Panc1 (cell line): ENCODE results near the gene CAPN9. TPM values are rescaled to one million over a fixed set of nuclear protein-coding genes. Genes with fewer than 3 reads are reported as not detected.

Source experiments
- ATAC-seq: fragments of 200-7000 bp; cut with Tn5 transposase; 2 replicates; pipeline ENCODE4 v1.9.1; 2020; ENCODE audit warnings: mild to moderate bottlenecking, moderate library complexity
- BruUV-seq: library from RNA; stranded (reverse); fragments of 400-500 nt; replicated peaks from 2 replicates; lab custom pipeline; 2021; lab: Mats Ljungman, UMichigan
- CTCF ChIA-PET: fragments of 300-600 bp; sonication (Branson Sonifier 250); formaldehyde crosslinking; loops from one replicate; lab custom pipeline; 2022; ENCODE audit warnings: antibody characterized with exemption; lab: Charles Lee
- POLR2A ChIA-PET: fragments of 300-600 bp; sonication (Branson Sonifier 250); formaldehyde crosslinking; loops from one replicate; lab custom pipeline; 2022; ENCODE audit warnings: antibody characterized with exemption; lab: Charles Lee
- DNase-seq: peaks from one replicate; pipeline ENCODE4 v3.0.0-alpha.2; 2010; ENCODE audit warnings: low read depth, low spot score
- H3K27ac ChIP-seq: 2 replicates; pipeline ENCODE4 v1.5.1; 2011; ENCODE audit warnings: mild to moderate bottlenecking, low read length, inconsistent platforms
- H3K27me3 ChIP-seq: fragments of 200-500 bp; sonication (Bioruptor generic); 2 replicates; pipeline ENCODE4 v1.6.0; 2014; ENCODE audit warnings: low read length, inconsistent platforms; ENCODE audit not compliant: control insufficient read depth, insufficient read depth
- H3K36me3 ChIP-seq: fragments of 200-500 bp; sonication (Bioruptor generic); 2 replicates; pipeline ENCODE4 v1.5.1; 2014; ENCODE audit warnings: inconsistent platforms, mild to moderate bottlenecking, low read length, moderate library complexity; ENCODE audit not compliant: control insufficient read depth, insufficient read depth
- H3K4me1 ChIP-seq: 2 replicates; pipeline ENCODE4 v1.5.1; 2011; ENCODE audit warnings: inconsistent platforms, mild to moderate bottlenecking, low read length, moderate library complexity; ENCODE audit not compliant: control insufficient read depth, insufficient read depth
- H3K4me3 ChIP-seq, 2 experiments: 2 replicates each; pipeline ENCODE4 v1.5.1; 2011 to 2012; ENCODE audit warnings: low read depth in 2 of 2, low read length in 2 of 2, mild to moderate bottlenecking in 2 of 2, inconsistent platforms in 1 of 2, moderate library complexity in 1 of 2
- H3K9me3 ChIP-seq: fragments of 200-500 bp; sonication (Bioruptor generic); 2 replicates; pipeline ENCODE4 v1.5.1; 2014; ENCODE audit warnings: low read depth, mild to moderate bottlenecking, inconsistent platforms, low read length, moderate library complexity; ENCODE audit not compliant: control insufficient read depth, insufficient read depth
- POLR2AphosphoS5 ChIP-seq: IDR thresholded peaks from 2 replicates; pipeline ENCODE4 v1.6.1; 2012; ENCODE audit warnings: mild to moderate bottlenecking, low read depth, low read length, moderate library complexity
- SIN3A ChIP-seq: IDR thresholded peaks from 2 replicates; pipeline ENCODE4 v1.6.1; 2012; ENCODE audit warnings: low read depth, mild to moderate bottlenecking, low read length, moderate library complexity, borderline replicate concordance; ENCODE audit not compliant: insufficient read depth
- TCF7L2 ChIP-seq: IDR thresholded peaks from 2 replicates; pipeline ENCODE4 v1.6.1; 2011; ENCODE audit warnings: mild to moderate bottlenecking, low read depth, low read length, inconsistent platforms
- in situ Hi-C: cut with HindIII; loops from 2 replicates; pipeline ENCODE4 v1.10.0; 2016; ENCODE audit warnings: low sequenced_read_pairs, low pct_unique_long_range_greater_than_20kb
- intact Hi-C: fragments of 100-400 bp; cut with micrococcal nuclease; formaldehyde crosslinking; loops from one replicate; pipeline ENCODE4 v1.10.0; 2022; ENCODE audit not compliant: unreplicated experiment
- total RNA-seq: library from RNA; stranded (reverse); gene quantifications from one replicate; pipeline ENCODE4 v1.2.1, GENCODE V29; 2021; ENCODE audit not compliant: unreplicated experiment
- TF ChIP-seq, protein P1 (sequence below): fragments of 450-650 bp; IDR thresholded peaks from 2 replicates; pipeline ENCODE4 v1.5.1; 2017; ENCODE audit warnings: mild to moderate bottlenecking
- TF ChIP-seq, protein P2 (sequence below), 2 experiments: IDR thresholded peaks; 2 replicates each; pipeline ENCODE4 v1.6.1; 2011 to 2012; ENCODE audit warnings: low read depth in 2 of 2, control low read depth in 1 of 2, low read length in 1 of 2, mild to moderate bottlenecking in 1 of 2, moderate library complexity in 1 of 2; ENCODE audit not compliant: insufficient read depth in 1 of 2

Gene CAPN9
- total RNA-seq, 1 experiment from 2014 or later, result not detected

DNA sequence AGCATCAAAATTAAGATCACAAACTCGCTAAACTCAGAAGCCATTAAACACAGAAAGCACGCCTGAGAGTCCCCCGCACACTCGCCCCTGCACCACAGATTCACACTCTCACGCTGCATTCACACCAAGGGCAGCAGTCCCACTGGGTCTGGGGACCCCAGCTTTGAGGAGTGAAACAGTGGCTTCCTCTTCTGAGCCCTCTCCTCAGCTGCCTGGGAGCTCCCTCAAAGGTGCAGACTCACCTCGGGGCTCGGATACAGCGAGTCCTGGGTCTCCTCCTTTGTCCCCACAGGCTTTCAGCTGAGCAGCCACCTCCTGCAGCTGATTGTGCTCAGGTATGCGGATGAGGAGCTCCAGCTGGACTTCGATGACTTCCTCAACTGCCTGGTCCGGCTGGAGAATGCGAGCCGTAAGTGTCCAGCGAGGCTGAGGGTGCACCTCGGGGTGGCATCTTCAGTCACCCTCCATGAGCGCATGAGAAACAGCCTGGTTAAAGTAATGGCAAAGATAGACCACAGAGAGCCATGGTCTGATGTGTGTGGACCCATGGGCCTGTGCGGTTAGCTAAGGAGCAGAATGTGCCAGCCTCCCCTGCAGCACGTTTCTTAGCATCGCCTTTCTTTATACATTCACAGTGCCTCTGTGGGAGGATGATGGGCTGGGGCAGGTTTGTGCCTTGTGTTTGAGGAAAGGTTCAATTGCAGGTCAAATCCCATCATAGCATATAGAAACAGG lies 47.9 kb downstream of the CAPN9 start:
- H3K27ac ChIP-seq, result no peak overlapping the region
- intact Hi-C loops (loop anchor here (5.0 kb wide), 2 partner anchors 122 to 163 kb away; no protein-coding TSS in a partner anchor), in situ Hi-C loops (no loop called here)
- no peak for DNase-seq
- no TSS peak for BruUV-seq
- POLR2A ChIA-PET, result no interaction called here
- H3K27me3 ChIP-seq, result no peaks in the 10 kb centered on the region
- no peak for ATAC-seq
- CTCF ChIA-PET, result no interaction called here
- TF ChIP-seq POLR2AphosphoS5 (no peak), TCF7L2 (no peak), SIN3A (no peak)
- TF ChIP-seq, protein P1, sequence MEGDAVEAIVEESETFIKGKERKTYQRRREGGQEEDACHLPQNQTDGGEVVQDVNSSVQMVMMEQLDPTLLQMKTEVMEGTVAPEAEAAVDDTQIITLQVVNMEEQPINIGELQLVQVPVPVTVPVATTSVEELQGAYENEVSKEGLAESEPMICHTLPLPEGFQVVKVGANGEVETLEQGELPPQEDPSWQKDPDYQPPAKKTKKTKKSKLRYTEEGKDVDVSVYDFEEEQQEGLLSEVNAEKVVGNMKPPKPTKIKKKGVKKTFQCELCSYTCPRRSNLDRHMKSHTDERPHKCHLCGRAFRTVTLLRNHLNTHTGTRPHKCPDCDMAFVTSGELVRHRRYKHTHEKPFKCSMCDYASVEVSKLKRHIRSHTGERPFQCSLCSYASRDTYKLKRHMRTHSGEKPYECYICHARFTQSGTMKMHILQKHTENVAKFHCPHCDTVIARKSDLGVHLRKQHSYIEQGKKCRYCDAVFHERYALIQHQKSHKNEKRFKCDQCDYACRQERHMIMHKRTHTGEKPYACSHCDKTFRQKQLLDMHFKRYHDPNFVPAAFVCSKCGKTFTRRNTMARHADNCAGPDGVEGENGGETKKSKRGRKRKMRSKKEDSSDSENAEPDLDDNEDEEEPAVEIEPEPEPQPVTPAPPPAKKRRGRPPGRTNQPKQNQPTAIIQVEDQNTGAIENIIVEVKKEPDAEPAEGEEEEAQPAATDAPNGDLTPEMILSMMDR, result no peak
- TF ChIP-seq, protein P2, sequence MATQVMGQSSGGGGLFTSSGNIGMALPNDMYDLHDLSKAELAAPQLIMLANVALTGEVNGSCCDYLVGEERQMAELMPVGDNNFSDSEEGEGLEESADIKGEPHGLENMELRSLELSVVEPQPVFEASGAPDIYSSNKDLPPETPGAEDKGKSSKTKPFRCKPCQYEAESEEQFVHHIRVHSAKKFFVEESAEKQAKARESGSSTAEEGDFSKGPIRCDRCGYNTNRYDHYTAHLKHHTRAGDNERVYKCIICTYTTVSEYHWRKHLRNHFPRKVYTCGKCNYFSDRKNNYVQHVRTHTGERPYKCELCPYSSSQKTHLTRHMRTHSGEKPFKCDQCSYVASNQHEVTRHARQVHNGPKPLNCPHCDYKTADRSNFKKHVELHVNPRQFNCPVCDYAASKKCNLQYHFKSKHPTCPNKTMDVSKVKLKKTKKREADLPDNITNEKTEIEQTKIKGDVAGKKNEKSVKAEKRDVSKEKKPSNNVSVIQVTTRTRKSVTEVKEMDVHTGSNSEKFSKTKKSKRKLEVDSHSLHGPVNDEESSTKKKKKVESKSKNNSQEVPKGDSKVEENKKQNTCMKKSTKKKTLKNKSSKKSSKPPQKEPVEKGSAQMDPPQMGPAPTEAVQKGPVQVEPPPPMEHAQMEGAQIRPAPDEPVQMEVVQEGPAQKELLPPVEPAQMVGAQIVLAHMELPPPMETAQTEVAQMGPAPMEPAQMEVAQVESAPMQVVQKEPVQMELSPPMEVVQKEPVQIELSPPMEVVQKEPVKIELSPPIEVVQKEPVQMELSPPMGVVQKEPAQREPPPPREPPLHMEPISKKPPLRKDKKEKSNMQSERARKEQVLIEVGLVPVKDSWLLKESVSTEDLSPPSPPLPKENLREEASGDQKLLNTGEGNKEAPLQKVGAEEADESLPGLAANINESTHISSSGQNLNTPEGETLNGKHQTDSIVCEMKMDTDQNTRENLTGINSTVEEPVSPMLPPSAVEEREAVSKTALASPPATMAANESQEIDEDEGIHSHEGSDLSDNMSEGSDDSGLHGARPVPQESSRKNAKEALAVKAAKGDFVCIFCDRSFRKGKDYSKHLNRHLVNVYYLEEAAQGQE (IDR thresholded peaks at IDR 0.05; ENCODE audit: insufficient read depth in 1 of 2, low read depth in 2 of 2, low read length in 1 of 2), result no peak
- H3K9me3 ChIP-seq, result no peaks in the 10 kb centered on the region
- no peak overlapping the region for H3K4me3 ChIP-seq
- H3K4me1 ChIP-seq, result no peaks in the 10 kb centered on the region
- H3K36me3 ChIP-seq, result no peaks in the 10 kb centered on the region

DNA sequence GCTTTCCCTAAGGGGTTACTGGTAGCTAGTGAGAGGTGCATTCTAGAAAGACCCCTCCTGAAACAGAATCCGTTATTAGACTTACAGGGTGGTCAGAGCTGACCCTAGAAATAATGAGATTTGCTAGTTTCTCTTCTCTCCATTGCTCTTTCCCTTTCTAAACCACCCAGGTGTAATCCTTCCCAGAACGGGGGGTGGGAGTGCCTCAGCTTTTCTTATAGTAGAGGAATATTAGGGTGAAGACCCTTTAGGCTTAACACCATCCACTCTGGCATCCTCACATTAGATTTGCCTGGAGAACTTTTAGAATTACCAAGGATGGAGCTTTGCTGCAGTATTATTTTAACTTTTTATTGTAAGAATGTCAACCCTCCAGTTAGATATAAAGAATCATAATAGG lies 49.4 kb downstream of the CAPN9 start:
- ChIA-PET POLR2A (interaction anchor here (0.6 kb wide), 1 partner anchor 132 kb away, joined by 3 read pairs; no protein-coding TSS in a partner anchor), CTCF (interaction anchor here (0.7 kb wide), 1 partner anchor 228 kb away, joined by 3 read pairs; no protein-coding TSS in a partner anchor)
- H3K27ac ChIP-seq, result no peak overlapping the region
- no peaks in the 10 kb centered on the region for H3K9me3 ChIP-seq
- BruUV-seq, result no TSS peak
- ATAC-seq, result no peak
- no peaks in the 10 kb centered on the region for H3K4me1 ChIP-seq
- no peak for TF ChIP-seq TCF7L2
- TF ChIP-seq, protein P1, result no peak
- TF ChIP-seq POLR2AphosphoS5, result no peak
- TF ChIP-seq, protein P2 (IDR thresholded peaks at IDR 0.05; ENCODE audit: insufficient read depth in 1 of 2, low read depth in 2 of 2, low read length in 1 of 2), result no peak
- no peak for TF ChIP-seq SIN3A
- intact Hi-C loops, result loop anchor here (5.0 kb wide), 1 partner anchor 121 kb away; no protein-coding TSS in a partner anchor
- H3K36me3 ChIP-seq, result no peaks in the 10 kb centered on the region
- no peak overlapping the region for H3K4me3 ChIP-seq
- in situ Hi-C loops, result no loop called here
- no peaks in the 10 kb centered on the region for H3K27me3 ChIP-seq
- DNase-seq, result no peak
